Anterior cingulate cortex (tissue), 58 donors: ENCODE data around the gene PFKFB1.

ENCODE experiments used
- DNase-seq, 58 donors: peaks; one replicate each; lab custom pipeline; 2025; lab: John Stamatoyannopoulos, UW

Gene PFKFB1

DNA sequence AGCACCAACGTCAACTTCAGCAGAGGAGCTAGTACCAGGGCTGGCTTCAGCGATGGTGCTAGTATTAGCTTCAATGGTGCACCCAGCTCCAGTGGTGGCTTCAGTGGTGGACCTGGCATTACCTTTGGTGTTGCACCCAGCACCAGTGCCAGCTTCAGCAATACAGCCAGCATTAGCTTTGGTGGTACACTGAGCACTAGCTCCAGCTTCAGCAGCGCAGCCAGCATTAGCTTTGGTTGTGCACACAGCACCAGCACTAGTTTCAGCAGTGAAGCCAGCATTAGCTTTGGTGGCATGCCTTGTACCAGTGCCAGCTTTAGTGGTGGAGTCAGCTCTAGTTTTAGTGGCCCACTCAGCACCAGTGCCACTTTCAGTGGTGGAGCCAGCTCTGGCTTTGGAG is 65.1 kb downstream of the PFKFB1 start:
- DNase-seq = no peak

- no peak for DNase-seq
Observed at GRCh38 chrX:54926978-54927377, 67.0 kb downstream of the PFKFB1 start.

- no peak for DNase-seq
Observed at GRCh38 chrX:54923376-54923775, 70.6 kb downstream of the PFKFB1 start.

DNA sequence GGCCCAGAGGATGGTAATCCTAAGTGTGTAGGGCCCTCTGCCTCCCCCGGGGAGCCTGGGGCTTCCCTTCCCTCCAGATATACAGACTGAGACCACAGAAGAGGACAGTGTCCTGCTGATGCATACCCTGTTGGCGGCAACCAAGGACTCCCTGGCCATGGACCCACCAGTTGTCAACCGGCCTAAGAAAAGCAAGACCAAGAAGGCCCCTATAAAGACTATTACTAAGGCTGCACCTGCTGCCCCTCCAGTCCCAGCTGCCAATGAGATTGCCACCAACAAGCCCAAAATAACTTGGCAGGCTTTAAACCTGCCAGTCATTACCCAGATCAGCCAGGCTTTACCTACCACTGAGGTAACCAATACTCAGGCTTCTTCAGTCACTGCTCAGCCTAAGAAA is 71.4 kb downstream of the PFKFB1 start:
- no peak for DNase-seq

DNA sequence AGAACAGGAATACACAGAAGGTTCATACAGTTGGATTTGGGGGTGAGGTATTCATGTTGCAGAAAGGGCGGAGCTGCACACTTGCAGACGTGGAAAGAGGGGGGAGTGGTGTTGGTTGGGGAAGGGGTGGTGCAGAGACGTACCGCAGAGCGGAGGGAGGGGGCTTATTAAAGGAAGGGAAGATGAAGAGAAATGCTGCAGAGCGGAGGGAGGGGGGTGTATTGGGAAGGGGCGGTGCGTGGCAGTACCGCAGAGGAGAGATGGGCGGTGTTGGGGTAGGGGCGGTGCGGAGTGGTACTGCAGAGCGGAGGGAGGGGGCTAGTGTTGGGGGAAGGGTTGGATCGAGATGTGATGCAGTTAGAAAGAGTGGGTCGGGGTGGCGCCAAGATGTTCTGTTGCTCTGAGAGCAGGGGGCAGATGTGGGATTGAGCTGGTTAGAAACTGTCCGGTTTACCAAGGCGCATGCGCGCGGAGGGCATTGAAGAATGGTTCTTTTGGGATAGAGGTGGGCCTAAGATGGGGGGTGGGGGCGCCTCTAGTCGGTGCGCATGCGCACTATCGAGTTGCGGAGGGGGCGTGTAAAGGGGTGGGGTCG is 72.5 kb downstream of the PFKFB1 start:
- peak in 56 of 58 donors; percentile 1 to 85 (median 54) for DNase-seq

- peak in 15 of 58 donors; percentile 1 to 40 (median 6) for DNase-seq
Observed at GRCh38 chrX:54920610-54921426, 73.2 kb downstream of the PFKFB1 start, which contains the start of gene TRO. TSS of gene TRO (plus strand) at chrX:54920824. CDS start at chrX:54922247, 1,423 bp downstream.

- no peak for DNase-seq
Observed at GRCh38 chrX:54909941-54910340, 84.0 kb downstream of the PFKFB1 start.

DNA sequence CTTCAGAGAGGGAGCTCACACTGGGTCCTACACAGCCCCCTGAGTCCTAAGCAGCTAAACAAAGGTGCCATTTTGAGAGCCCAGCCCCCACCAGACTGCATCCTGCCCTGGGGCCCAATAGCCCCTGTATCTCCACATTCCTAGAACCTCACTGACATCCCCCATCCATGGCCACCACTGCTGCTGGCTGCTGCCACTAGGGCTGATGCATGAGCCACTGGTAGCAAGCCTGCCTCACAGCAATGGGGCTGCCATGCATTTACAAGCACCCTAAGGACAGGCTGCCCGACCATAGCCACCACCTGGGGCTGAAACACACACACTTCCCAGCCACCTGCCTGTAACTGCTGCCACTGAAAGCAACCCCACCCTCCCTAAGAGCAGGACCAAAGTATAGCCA is 99.8 kb downstream of the PFKFB1 start:
- DNase-seq = no peak

- peak in 10 of 58 donors; percentile 0 to 22 (median 0) for DNase-seq
Observed at GRCh38 chrX:54891573-54891972, 102.4 kb downstream of the PFKFB1 start.

DNA sequence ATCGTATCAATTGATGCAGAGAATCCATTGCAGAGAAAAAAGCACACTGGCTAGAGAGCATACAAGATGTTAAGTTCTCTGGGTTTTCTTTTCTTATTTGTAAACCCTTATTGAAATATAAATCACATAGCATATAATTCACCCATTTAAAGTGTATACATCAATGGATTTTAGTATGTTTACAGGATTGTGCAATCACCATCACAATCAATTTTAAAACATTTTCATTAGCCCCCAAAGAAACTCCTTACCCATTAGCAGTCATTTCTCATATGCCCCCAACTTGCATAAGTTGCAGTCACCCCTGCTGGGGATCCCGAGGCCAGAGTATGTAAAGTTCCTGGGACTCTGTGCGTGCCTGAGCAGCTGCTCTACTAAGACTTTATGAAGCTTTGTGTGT is 108.2 kb downstream of the PFKFB1 start:
- no peak for DNase-seq
